Neural crest cell (in vitro differentiated cells): Measurements from ENCODE around the gene OR6C3. TPM values are rescaled to one million over a fixed set of nuclear protein-coding genes. Genes with fewer than 3 reads are reported as not detected.

Experiments
- DNase-seq: peaks from one replicate; pipeline ENCODE4 v3.0.0; 2021; ENCODE audit warnings: low read depth, mixed read lengths, low spot score
- H3K27ac Mint-ChIP-seq: one replicate; pipeline ENCODE4 v1.8.0; 2021; ENCODE audit warnings: mild to moderate bottlenecking, mixed read lengths; ENCODE audit not compliant: unreplicated experiment
- H3K27me3 Mint-ChIP-seq: 2 replicates; pipeline ENCODE4 v1.8.0; 2021; ENCODE audit warnings: low read depth, mild to moderate bottlenecking, mixed read lengths
- H3K36me3 Mint-ChIP-seq: 2 replicates; pipeline ENCODE4 v1.8.0; 2021; ENCODE audit warnings: low read depth, mild to moderate bottlenecking, mixed read lengths
- H3K4me1 Mint-ChIP-seq: 2 replicates; pipeline ENCODE4 v1.8.0; 2021; ENCODE audit warnings: mixed read lengths
- H3K4me3 Mint-ChIP-seq: one replicate; pipeline ENCODE4 v1.8.0; 2021; ENCODE audit warnings: mild to moderate bottlenecking, mixed read lengths
- H3K9me3 Mint-ChIP-seq: 2 replicates; pipeline ENCODE4 v1.8.0; 2021; ENCODE audit warnings: mixed read lengths
- CTCF ChIP-seq: fragments of 200-600 bp; sonication (generic); conservative IDR thresholded peaks from 2 replicates; pipeline ENCODE4 v1.5.0; 2021; ENCODE audit warnings: antibody characterized with exemption, mild to moderate bottlenecking
- long read RNA-seq: library from polyadenylated mRNA; unstranded; transcript quantifications from one replicate; pipeline ENCODE4 v2.0.0, GENCODE V29; 2020
- total RNA-seq: library from RNA; stranded (reverse); gene quantifications from 2 replicates; pipeline ENCODE4 v1.2.1, GENCODE V29; 2021

Gene OR6C3
- not detected in 2 replicates for total RNA-seq
- long read RNA-seq, result 0 reads

- no peak for DNase-seq
- Mint-ChIP-seq H3K4me1 (peaks cover 6% of the 10 kb centered on the region), H3K27me3 (no peaks in the 10 kb centered on the region), H3K4me3 (no peak within 1 kb of the TSS), H3K9me3 (peaks cover 2% of the 10 kb centered on the region), H3K27ac (no peak within 1 kb of the TSS), H3K36me3 (no peaks in the 10 kb centered on the region)
- TF ChIP-seq CTCF, result no peak
These were observed at the start of gene OR6C3 for GRCh38 chr12:55330446-55330845. OR6C3 (plus strand) TSS chr12:55330746; CDS start chr12:55331701, 955 bp downstream.

GRCh38 chr12:55280991-55281390, 49.6 kb upstream of the OR6C3 start:
- H3K9me3 Mint-ChIP-seq, result peaks cover 17% of the 10 kb centered on the region
- TF ChIP-seq CTCF, result no peak
- DNase-seq, result no peak
- peaks cover 5% of the 10 kb centered on the region for H3K36me3 Mint-ChIP-seq
- peak overlapping the region; percentile 96 for H3K27ac Mint-ChIP-seq
- peak overlapping the region; percentile 37 for H3K4me3 Mint-ChIP-seq
- H3K27me3 Mint-ChIP-seq, result no peaks in the 10 kb centered on the region
- peaks cover 39% of the 10 kb centered on the region for H3K4me1 Mint-ChIP-seq

- no peak for DNase-seq
- Mint-ChIP-seq H3K9me3 (peaks cover 3% of the 10 kb centered on the region), H3K27ac (no peak overlapping the region), H3K27me3 (no peaks in the 10 kb centered on the region), H3K4me3 (no peak overlapping the region), H3K4me1 (peaks cover 5% of the 10 kb centered on the region), H3K36me3 (peaks cover 8% of the 10 kb centered on the region)
- no peak for TF ChIP-seq CTCF
These were observed 40.5 kb upstream of the OR6C3 start for GRCh38 chr12:55289999-55290398.

GRCh38 chr12:55296469-55296868, 34.1 kb upstream of the OR6C3 start, which contains the start of gene OR6C6:
OR6C6 (minus strand) TSS chr12:55296569; CDS start chr12:55295232, 1,337 bp downstream.
- H3K27me3 Mint-ChIP-seq, result no peaks in the 10 kb centered on the region
- TF ChIP-seq CTCF, result no peak
- no peaks in the 10 kb centered on the region for H3K4me1 Mint-ChIP-seq
- H3K27ac Mint-ChIP-seq, result no peak within 1 kb of the TSS
- H3K36me3 Mint-ChIP-seq, result no peaks in the 10 kb centered on the region
- no peak for DNase-seq
- H3K9me3 Mint-ChIP-seq, result no peaks in the 10 kb centered on the region
- no peak within 1 kb of the TSS for H3K4me3 Mint-ChIP-seq

GRCh38 chr12:55314043-55314442, 16.5 kb upstream of the OR6C3 start, which contains the start of gene OR6C1:
OR6C1 (plus strand) TSS chr12:55314343; CDS start chr12:55320600, 6,257 bp downstream.
- no peaks in the 10 kb centered on the region for H3K4me1 Mint-ChIP-seq

More at GRCh38 chr12:55314043-55314442, 16.5 kb upstream of the OR6C3 start, which contains the start of gene OR6C1:
- Mint-ChIP-seq H3K4me3 (no peak within 1 kb of the TSS), H3K27ac (no peak within 1 kb of the TSS), H3K9me3 (peaks cover 2% of the 10 kb centered on the region), H3K36me3 (peaks cover 2% of the 10 kb centered on the region), H3K27me3 (no peaks in the 10 kb centered on the region)
- no peak for TF ChIP-seq CTCF
- no peak for DNase-seq
